Effector CD4-positive, alpha-beta T cell (primary cell): ENCODE results near the gene ADAMTS9.

Experiments
- DNase-seq: peaks from one replicate; pipeline ENCODE4 v3.0.0-alpha.2; 2020

The ADAMTS9 gene

GRCh38 chr3:64619216-64619615 lies 68.6 kb downstream of the ADAMTS9 start:
- DNase-seq = no peak

GRCh38 chr3:64617610-64618009 lies 70.2 kb downstream of the ADAMTS9 start:
- DNase-seq = no peak

- no peak for DNase-seq
These were observed 70.8 kb downstream of the ADAMTS9 start for GRCh38 chr3:64616953-64617352.

GRCh38 chr3:64612916-64613526 lies 74.8 kb downstream of the ADAMTS9 start:
- no peak for DNase-seq

GRCh38 chr3:64612082-64612860 lies 75.5 kb downstream of the ADAMTS9 start:
- DNase-seq = no peak

- DNase-seq = no peak
These were observed 79.1 kb downstream of the ADAMTS9 start for GRCh38 chr3:64608741-64609140.

- no peak for DNase-seq
These were observed 80.7 kb downstream of the ADAMTS9 start for GRCh38 chr3:64607032-64607551.

GRCh38 chr3:64604313-64604712 lies 83.5 kb downstream of the ADAMTS9 start:
- DNase-seq = no peak

GRCh38 chr3:64601824-64602223 lies 86.0 kb downstream of the ADAMTS9 start:
- no peak for DNase-seq

GRCh38 chr3:64600246-64600950 lies 87.4 kb downstream of the ADAMTS9 start:
- no peak for DNase-seq

GRCh38 chr3:64599651-64600050 lies 88.1 kb downstream of the ADAMTS9 start:
- DNase-seq = no peak

GRCh38 chr3:64595253-64595694 lies 92.5 kb downstream of the ADAMTS9 start:
- DNase-seq = no peak

- DNase-seq = no peak
These were observed 93.7 kb downstream of the ADAMTS9 start for GRCh38 chr3:64594134-64594533.

GRCh38 chr3:64593350-64593749 lies 94.5 kb downstream of the ADAMTS9 start:
- DNase-seq = no peak

- no peak for DNase-seq
These were observed 96.2 kb downstream of the ADAMTS9 start for GRCh38 chr3:64591615-64592014.

GRCh38 chr3:64588380-64588779 lies 99.4 kb downstream of the ADAMTS9 start:
- DNase-seq = no peak

GRCh38 chr3:64586952-64587351 lies 100.8 kb downstream of the ADAMTS9 start:
- no peak for DNase-seq

- no peak for DNase-seq
These were observed 103.6 kb downstream of the ADAMTS9 start for GRCh38 chr3:64584179-64584578.

- DNase-seq = no peak
These were observed 109.0 kb downstream of the ADAMTS9 start for GRCh38 chr3:64578797-64579196.

GRCh38 chr3:64578062-64578770 lies 109.6 kb downstream of the ADAMTS9 start:
- DNase-seq = no peak

- DNase-seq = no peak
These were observed 111.5 kb downstream of the ADAMTS9 start for GRCh38 chr3:64576211-64576775.

GRCh38 chr3:64575211-64575844 lies 112.5 kb downstream of the ADAMTS9 start:
- no peak for DNase-seq
